ENCODE results near the gene TMEM191C. TPM values are rescaled to one million over a fixed set of nuclear protein-coding genes. Genes with fewer than 3 reads are reported as not detected.
"Not testable (repeated sequence)": the region's sequence is repeated elsewhere in the genome, so short reads cannot be mapped to it uniquely, and the experiment has no call there.

The TMEM191C gene
- total RNA-seq, 1 donor from 2014 or later, result 1.2 TPM

- DNase-seq (ENCODE audit: extremely low read depth, low read depth, low spot score), result no peak
Observed at GRCh38 chr22:21445437-21446127, 21.6 kb upstream of the TMEM191C start.

- no peak for DNase-seq (ENCODE audit: extremely low read depth, low read depth, low spot score)
Observed at GRCh38 chr22:21446128-21446826, 20.9 kb upstream of the TMEM191C start.

- DNase-seq (ENCODE audit: extremely low read depth, low read depth, low spot score), result no peak
Observed at GRCh38 chr22:21446827-21447690, 20.1 kb upstream of the TMEM191C start.

GRCh38 chr22:21447694-21448402 is 19.3 kb upstream of the TMEM191C start:
- DNase-seq (ENCODE audit: extremely low read depth, low read depth, low spot score), result no peak

GRCh38 chr22:21448627-21449416 is 18.4 kb upstream of the TMEM191C start:
- DNase-seq (ENCODE audit: extremely low read depth, low read depth, low spot score), result no peak

- DNase-seq (ENCODE audit: extremely low read depth, low read depth, low spot score), result no peak
Observed at GRCh38 chr22:21449531-21450319, 17.5 kb upstream of the TMEM191C start.

GRCh38 chr22:21450320-21450831 is 16.8 kb upstream of the TMEM191C start:
- DNase-seq (ENCODE audit: extremely low read depth, low read depth, low spot score), result no peak

- no peak for DNase-seq (ENCODE audit: extremely low read depth, low read depth, low spot score)
Observed at GRCh38 chr22:21450858-21451353, 16.3 kb upstream of the TMEM191C start.

GRCh38 chr22:21451545-21452520 is 15.4 kb upstream of the TMEM191C start:
- DNase-seq (ENCODE audit: extremely low read depth, low read depth, low spot score), result no peak

GRCh38 chr22:21452666-21453065 is 14.5 kb upstream of the TMEM191C start:
- not testable (repeated sequence) for DNase-seq (ENCODE audit: extremely low read depth, low read depth, low spot score)

- DNase-seq (ENCODE audit: extremely low read depth, low read depth, low spot score), result not testable (repeated sequence)
Observed at GRCh38 chr22:21454998-21455333, 12.2 kb upstream of the TMEM191C start.

- no peak for DNase-seq (ENCODE audit: extremely low read depth, low read depth, low spot score)
Observed at GRCh38 chr22:21455334-21456089, 11.7 kb upstream of the TMEM191C start.

- no peak for DNase-seq (ENCODE audit: extremely low read depth, low read depth, low spot score)
Observed at GRCh38 chr22:21457023-21457787, 10.0 kb upstream of the TMEM191C start.

GRCh38 chr22:21462672-21463071 is 4.5 kb upstream of the TMEM191C start:
- not testable (repeated sequence) for DNase-seq (ENCODE audit: extremely low read depth, low read depth, low spot score)

GRCh38 chr22:21468194-21469096 is 1.3 kb downstream of the TMEM191C start:
- not testable (repeated sequence) for DNase-seq (ENCODE audit: extremely low read depth, low read depth, low spot score)

Measured in glomerular endothelial cell (primary cell).